ENCODE measurements around the gene TOMT. TPM values are rescaled to one million over a fixed set of nuclear protein-coding genes. Genes with fewer than 3 reads are reported as not detected.

Gene TOMT
- total RNA-seq, 2 donors from 2014 or later: not detected

- no peak for ATAC-seq (ENCODE audit: insufficient number of reproducible peaks, low FRiP score, low read depth)
- no peak for DNase-seq (ENCODE audit: low spot score)
- TF ChIP-seq CTCF (IDR thresholded peaks at IDR 0.05): no peak
- no peaks in the 10 kb centered on the region for H3K9me3 ChIP-seq
- no peaks in the 10 kb centered on the region for H3K4me1 ChIP-seq (ENCODE audit: control insufficient read depth in 1 of 2, low read depth in 2 of 2)
- H3K27ac ChIP-seq: no peak overlapping the region
- H3K4me3 ChIP-seq: no peak overlapping the region
- no peaks in the 10 kb centered on the region for H3K27me3 ChIP-seq (replicated peaks; ENCODE audit: insufficient read depth)
- no peaks in the 10 kb centered on the region for H3K36me3 ChIP-seq
Observed at GRCh38 chr11:72135891-72136683, 30.4 kb downstream of the TOMT start.

- ATAC-seq (ENCODE audit: insufficient number of reproducible peaks, low FRiP score, low read depth) (no peak), DNase-seq (ENCODE audit: low spot score) (no peak)
- H3K27me3 ChIP-seq (replicated peaks; ENCODE audit: insufficient read depth): no peaks in the 10 kb centered on the region
- no peaks in the 10 kb centered on the region for H3K4me1 ChIP-seq (ENCODE audit: control insufficient read depth in 1 of 2, low read depth in 2 of 2)
- H3K27ac ChIP-seq: no peak overlapping the region
- no peak overlapping the region for H3K4me3 ChIP-seq
- no peaks in the 10 kb centered on the region for H3K9me3 ChIP-seq
- no peaks in the 10 kb centered on the region for H3K36me3 ChIP-seq
- TF ChIP-seq CTCF (IDR thresholded peaks at IDR 0.05): no peak
Observed at GRCh38 chr11:72136684-72137262, 31.0 kb downstream of the TOMT start.

- TF ChIP-seq CTCF (IDR thresholded peaks at IDR 0.05): no peak
- Histone ChIP-seq H3K9me3 (no peaks in the 10 kb centered on the region), H3K4me3 (no peak overlapping the region), H3K27ac (no peak overlapping the region), H3K36me3 (no peaks in the 10 kb centered on the region), H3K4me1 (ENCODE audit: control insufficient read depth in 1 of 2, low read depth in 2 of 2) (no peaks in the 10 kb centered on the region), H3K27me3 (replicated peaks; ENCODE audit: insufficient read depth) (no peaks in the 10 kb centered on the region)
- ATAC-seq (ENCODE audit: insufficient number of reproducible peaks, low FRiP score, low read depth): no peak
- no peak for DNase-seq (ENCODE audit: low spot score)
Observed at GRCh38 chr11:72138821-72139390, 33.2 kb downstream of the TOMT start.

- H3K9me3 ChIP-seq: no peaks in the 10 kb centered on the region
- H3K4me3 ChIP-seq: no peak overlapping the region
- H3K36me3 ChIP-seq: no peaks in the 10 kb centered on the region
- DNase-seq (ENCODE audit: low spot score) (no peak), ATAC-seq (ENCODE audit: insufficient number of reproducible peaks, low FRiP score, low read depth) (no peak)
- no peaks in the 10 kb centered on the region for H3K27me3 ChIP-seq (replicated peaks; ENCODE audit: insufficient read depth)
- H3K4me1 ChIP-seq (ENCODE audit: control insufficient read depth in 1 of 2, low read depth in 2 of 2): no peaks in the 10 kb centered on the region
- TF ChIP-seq CTCF (IDR thresholded peaks at IDR 0.05): no peak
- H3K27ac ChIP-seq: no peak overlapping the region
Observed at GRCh38 chr11:72139500-72139899, 33.8 kb downstream of the TOMT start.

- no peak for ATAC-seq (ENCODE audit: insufficient number of reproducible peaks, low FRiP score, low read depth)
Observed at GRCh38 chr11:72140661-72141060, 34.9 kb downstream of the TOMT start.

More at GRCh38 chr11:72140661-72141060, 34.9 kb downstream of the TOMT start:
- H3K4me3 ChIP-seq: no peak overlapping the region
- H3K27ac ChIP-seq: no peak overlapping the region
- DNase-seq (ENCODE audit: low spot score): no peak
- TF ChIP-seq CTCF (IDR thresholded peaks at IDR 0.05): no peak
- H3K27me3 ChIP-seq (replicated peaks; ENCODE audit: insufficient read depth): no peaks in the 10 kb centered on the region
- H3K9me3 ChIP-seq: no peaks in the 10 kb centered on the region
- no peaks in the 10 kb centered on the region for H3K36me3 ChIP-seq
- no peaks in the 10 kb centered on the region for H3K4me1 ChIP-seq (ENCODE audit: control insufficient read depth in 1 of 2, low read depth in 2 of 2)

Measured in thoracic aorta (tissue), 2 donors.